ENCODE measurements around the gene TMPRSS12.
"Not testable (repeated sequence)": the region's sequence is repeated elsewhere in the genome, so short reads cannot be mapped to it uniquely, and the experiment has no call there.

TMPRSS12 gene

GRCh38 chr12:50901685-50902113 lies 59.0 kb downstream of the TMPRSS12 start:
- no peak for TF ChIP-seq CTCF (IDR thresholded peaks at IDR 0.05)
- DNase-seq: no peak
- intact Hi-C loops (cut with DNase I; ENCODE audit: low total_unique reads): no loop called here
- Histone ChIP-seq H3K36me3 (no peaks in the 10 kb centered on the region), H3K9me3 (no peaks in the 10 kb centered on the region), H3K4me1 (no peaks in the 10 kb centered on the region), H3K27me3 (no peaks in the 10 kb centered on the region), H3K4me3 (no peak overlapping the region), H3K27ac (no peak overlapping the region)

GRCh38 chr12:50908479-50908878 lies 65.8 kb downstream of the TMPRSS12 start:
- H3K4me1 ChIP-seq; DNase-seq; H3K27ac ChIP-seq; H3K36me3 ChIP-seq; H3K4me3 ChIP-seq; H3K27me3 ChIP-seq; H3K9me3 ChIP-seq; intact Hi-C loops (cut with DNase I; ENCODE audit: low total_unique reads): not testable (repeated sequence)

GRCh38 chr12:50912361-50912760 lies 69.6 kb downstream of the TMPRSS12 start:
- peaks cover 0 to 27% (median 27%) of the 10 kb centered on the region in 3 donors for H3K9me3 ChIP-seq
- H3K4me3 ChIP-seq; H3K27me3 ChIP-seq; H3K4me1 ChIP-seq; DNase-seq; H3K36me3 ChIP-seq; intact Hi-C loops (cut with DNase I; ENCODE audit: low total_unique reads); H3K27ac ChIP-seq: not testable (repeated sequence)

- peaks cover 0 to 7% (median 0%) of the 10 kb centered on the region in 3 donors for H3K36me3 ChIP-seq
- H3K27me3 ChIP-seq: no peaks in the 10 kb centered on the region
- no peak overlapping the region for H3K4me3 ChIP-seq
- TF ChIP-seq CTCF (IDR thresholded peaks at IDR 0.05): no peak
- intact Hi-C loops (cut with DNase I; ENCODE audit: low total_unique reads): no loop called here
- DNase-seq: no peak
- H3K4me1 ChIP-seq: no peaks in the 10 kb centered on the region
- H3K9me3 ChIP-seq: peaks cover 0 to 27% (median 27%) of the 10 kb centered on the region in 3 donors
- no peak overlapping the region for H3K27ac ChIP-seq
Observed at GRCh38 chr12:50913224-50913623, 70.5 kb downstream of the TMPRSS12 start.

GRCh38 chr12:50914872-50915484 lies 72.3 kb downstream of the TMPRSS12 start:
- Histone ChIP-seq H3K36me3 (peaks cover 0 to 7% (median 0%) of the 10 kb centered on the region in 3 donors), H3K27ac (no peak overlapping the region), H3K4me3 (no peak overlapping the region), H3K27me3 (no peaks in the 10 kb centered on the region), H3K4me1 (no peaks in the 10 kb centered on the region), H3K9me3 (peaks cover 0 to 27% (median 27%) of the 10 kb centered on the region in 3 donors)
- no peak for TF ChIP-seq CTCF (IDR thresholded peaks at IDR 0.05)
- no peak for DNase-seq
- intact Hi-C loops (cut with DNase I; ENCODE audit: low total_unique reads): no loop called here

- DNase-seq: no peak
- H3K4me1 ChIP-seq: no peaks in the 10 kb centered on the region
- intact Hi-C loops (cut with DNase I; ENCODE audit: low total_unique reads): no loop called here
- peaks cover 0 to 7% (median 0%) of the 10 kb centered on the region in 3 donors for H3K36me3 ChIP-seq
- TF ChIP-seq CTCF (IDR thresholded peaks at IDR 0.05): no peak
- peaks cover 0 to 27% (median 27%) of the 10 kb centered on the region in 3 donors for H3K9me3 ChIP-seq
- H3K4me3 ChIP-seq: no peak overlapping the region
- no peak overlapping the region for H3K27ac ChIP-seq
- no peaks in the 10 kb centered on the region for H3K27me3 ChIP-seq
Observed at GRCh38 chr12:50916292-50916691, 73.6 kb downstream of the TMPRSS12 start.
